WTC11 (cell line): ENCODE measurements around the gene KLHL30. TPM values are rescaled to one million over a fixed set of nuclear protein-coding genes. Genes with fewer than 3 reads are reported as not detected.
A peak's percentile ranks its signal among the peaks of the same experiment; 100 is the strongest.

Experiments
- ATAC-seq: fragments of 200-7000 bp; cut with Tn5 transposase; 2 replicates; pipeline ENCODE4 v1.10.0; 2021; ENCODE audit warnings: mild to moderate bottlenecking, moderate library complexity
- CTCF ChIA-PET: fragments of 300-600 bp; sonication (Branson Sonifier 250); formaldehyde crosslinking; loops from one replicate; lab custom pipeline; 2021; ENCODE audit warnings: antibody characterized with exemption; lab: Charles Lee
- POLR2A ChIA-PET: fragments of 350-600 bp; sonication (Branson Sonifier 250); formaldehyde crosslinking; loops from one replicate; lab custom pipeline; 2021; ENCODE audit warnings: antibody characterized with exemption; lab: Charles Lee
- DNase-seq: peaks from one replicate; pipeline ENCODE4 v3.0.0; 2021; ENCODE audit warnings: low spot score
- H3K27ac Mint-ChIP-seq: 2 replicates; pipeline ENCODE4 v1.8.0; 2021; ENCODE audit warnings: mixed read lengths
- H3K27me3 Mint-ChIP-seq: 2 replicates; pipeline ENCODE4 v1.8.0; 2021; ENCODE audit warnings: low read depth, mild to moderate bottlenecking, moderate library complexity, mixed read lengths
- H3K36me3 Mint-ChIP-seq: 2 replicates; pipeline ENCODE4 v1.8.0; 2021; ENCODE audit warnings: mixed read lengths
- H3K4me1 Mint-ChIP-seq: 2 replicates; pipeline ENCODE4 v1.8.0; 2022; ENCODE audit warnings: mixed read lengths
- H3K4me3 Mint-ChIP-seq: 2 replicates; pipeline ENCODE4 v1.8.0; 2021; ENCODE audit warnings: mild to moderate bottlenecking, moderate library complexity, mixed read lengths
- H3K9me3 Mint-ChIP-seq: 2 replicates; pipeline ENCODE4 v1.8.0; 2021; ENCODE audit warnings: mixed read lengths
- AR ChIP-seq: fragments of 250-450 bp; sonication (Bioruptor Pico); IDR thresholded peaks from 2 replicates; pipeline ENCODE4 v1.9.0; 2021; ENCODE audit warnings: mild to moderate bottlenecking
- CBFB ChIP-seq: sonication (generic); formaldehyde crosslinking; IDR thresholded peaks from 2 replicates; pipeline ENCODE4 v1.8.1; 2022; ENCODE audit warnings: mild to moderate bottlenecking, low read depth, missing genetic modification reagents
- EMX1 ChIP-seq: fragments of 250-450 bp; sonication (Bioruptor Pico); IDR thresholded peaks from 2 replicates; pipeline ENCODE4 v1.8.0; 2021; ENCODE audit warnings: mild to moderate bottlenecking
- ESRRA ChIP-seq: sonication (generic); formaldehyde crosslinking; IDR thresholded peaks from 2 replicates; pipeline ENCODE4 v1.8.1; 2022; ENCODE audit warnings: mild to moderate bottlenecking, missing genetic modification reagents, borderline replicate concordance
- FOXP1 ChIP-seq: sonication (generic); formaldehyde crosslinking; IDR thresholded peaks from 2 replicates; pipeline ENCODE4 v1.8.0; 2022; ENCODE audit warnings: missing genetic modification reagents, mild to moderate bottlenecking, moderate library complexity, borderline replicate concordance
- NFATC4 ChIP-seq: fragments of 250-450 bp; sonication (Bioruptor Pico); IDR thresholded peaks from 2 replicates; pipeline ENCODE4 v1.9.0; 2021; ENCODE audit warnings: mild to moderate bottlenecking
- NFE2L1 ChIP-seq: sonication (generic); formaldehyde crosslinking; IDR thresholded peaks from 2 replicates; pipeline ENCODE4 v1.8.1; 2023; ENCODE audit warnings: missing genetic modification reagents
- NR3C1 ChIP-seq: sonication (generic); formaldehyde crosslinking; conservative IDR thresholded peaks from 2 replicates; pipeline ENCODE4 v1.8.1; 2023; ENCODE audit warnings: low read depth, mild to moderate bottlenecking, missing genetic modification reagents
- SP1 ChIP-seq: sonication (generic); formaldehyde crosslinking; conservative IDR thresholded peaks from 2 replicates; pipeline ENCODE4 v1.8.1; 2022; ENCODE audit warnings: missing genetic modification reagents
- ZNF121 ChIP-seq: sonication (generic); formaldehyde crosslinking; IDR thresholded peaks from 2 replicates; pipeline ENCODE4 v1.8.0; 2023; ENCODE audit warnings: missing genetic modification reagents
- ZNF232 ChIP-seq: sonication (generic); formaldehyde crosslinking; IDR thresholded peaks from 2 replicates; pipeline ENCODE4 v1.8.0; 2022; ENCODE audit warnings: mild to moderate bottlenecking, missing genetic modification reagents
- ZSCAN18 ChIP-seq: fragments of 250-450 bp; sonication (Bioruptor Pico); IDR thresholded peaks from 2 replicates; pipeline ENCODE4 v2.1.2; 2022; ENCODE audit warnings: mild to moderate bottlenecking, moderate library complexity
- total RNA-seq: library from RNA; stranded (reverse); gene quantifications from 3 replicates; pipeline ENCODE4 v1.2.3, GENCODE V29; 2021
- TF ChIP-seq, protein P1 (sequence below): fragments of 250-450 bp; sonication (Bioruptor Pico); IDR thresholded peaks from 2 replicates; pipeline ENCODE4 v1.9.0; 2021; ENCODE audit warnings: moderate library complexity, mild to moderate bottlenecking, inconsistent platforms, borderline replicate concordance
- TF ChIP-seq, protein P2 (sequence below): sonication (generic); formaldehyde crosslinking; IDR thresholded peaks from 2 replicates; pipeline ENCODE4 v1.8.1; 2022; ENCODE audit warnings: missing genetic modification reagents, borderline replicate concordance

KLHL30 gene
- total RNA-seq, 1 experiment from 2014 or later = not detected

GRCh38 chr2:238164906-238165287 lies 26.4 kb downstream of the KLHL30 start (continued):
- no peak for TF ChIP-seq CBFB
- TF ChIP-seq NR3C1 (CRISPR knock-in tag) = no peak
- no peak for TF ChIP-seq AR
- TF ChIP-seq ZNF232 (CRISPR knock-in tag) = no peak
- TF ChIP-seq NFE2L1 (CRISPR knock-in tag) = no peak
- TF ChIP-seq, protein P1, sequence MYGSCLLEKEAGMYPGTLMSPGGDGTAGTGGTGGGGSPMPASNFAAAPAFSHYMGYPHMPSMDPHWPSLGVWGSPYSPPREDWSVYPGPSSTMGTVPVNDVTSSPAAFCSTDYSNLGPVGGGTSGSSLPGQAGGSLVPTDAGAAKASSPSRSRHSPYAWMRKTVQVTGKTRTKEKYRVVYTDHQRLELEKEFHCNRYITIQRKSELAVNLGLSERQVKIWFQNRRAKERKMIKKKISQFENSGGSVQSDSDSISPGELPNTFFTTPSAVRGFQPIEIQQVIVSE (CRISPR knock-in tag) = no peak
- TF ChIP-seq, all 79 proteins: peak for 0

DNA sequence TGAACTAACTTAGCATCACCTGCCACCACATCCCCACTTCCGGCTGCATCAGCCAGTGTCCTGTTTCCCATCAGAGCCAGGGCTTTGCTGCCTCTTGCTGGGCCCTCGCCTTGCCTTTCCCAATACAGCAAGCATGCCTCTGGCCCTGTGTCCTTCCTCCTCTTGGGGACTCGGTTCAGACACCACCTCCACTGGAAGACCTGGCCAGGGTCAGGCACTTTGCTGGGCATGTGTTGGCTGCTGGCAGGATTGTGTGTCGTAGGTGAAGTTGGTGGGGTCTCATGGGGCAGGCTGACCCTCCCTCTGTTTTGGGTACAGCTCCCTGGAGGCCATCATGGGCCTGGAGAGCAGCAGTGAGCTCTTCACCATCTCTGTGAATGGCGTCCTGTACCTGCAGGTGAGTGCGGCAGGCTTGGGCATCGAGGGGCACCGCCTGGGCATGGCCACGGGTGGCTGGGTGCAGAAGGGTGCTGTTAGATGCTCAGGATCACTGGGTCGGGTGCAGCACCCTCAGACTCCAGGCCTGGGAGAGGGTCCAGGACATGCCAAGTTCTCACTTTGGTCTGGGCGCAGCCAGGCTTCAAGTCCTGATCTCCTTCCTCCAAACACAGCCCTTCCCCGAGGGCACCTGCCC lies 26.9 kb downstream of the KLHL30 start:
- ATAC-seq (no peak), DNase-seq (no peak)
- TF ChIP-seq ESRRA (CRISPR knock-in tag) = no peak
- TF ChIP-seq FOXP1 (CRISPR knock-in tag) = 0 out of 2 replicates have a peak, but pooled peaks have one; percentile 23
- POLR2A ChIA-PET = no interaction called here
- CTCF ChIA-PET = interaction anchor here (0.6 to 1.1 kb wide), 3 partner anchors 8 to 38 kb away, joined by 3 to 4 read pairs (median 3); partner anchors contain the start of gene KLHL30
- H3K27ac Mint-ChIP-seq = no peak overlapping the region
- H3K4me1 Mint-ChIP-seq = no peaks in the 10 kb centered on the region
- peaks cover 10% of the 10 kb centered on the region for H3K36me3 Mint-ChIP-seq
- no peaks in the 10 kb centered on the region for H3K9me3 Mint-ChIP-seq
- peak overlapping the region; percentile 55; the same call in 1 of the 2 replicates for H3K4me3 Mint-ChIP-seq
- peaks cover 41% of the 10 kb centered on the region for H3K27me3 Mint-ChIP-seq

- DNase-seq (no peak), ATAC-seq (no peak)
- no peak overlapping the region; the same call in 1 of the 2 replicates for H3K27ac Mint-ChIP-seq
- H3K4me3 Mint-ChIP-seq = no peak overlapping the region
- POLR2A ChIA-PET = no interaction called here
- CTCF ChIA-PET = no interaction called here
- no peaks in the 10 kb centered on the region for H3K4me1 Mint-ChIP-seq
- H3K27me3 Mint-ChIP-seq = peaks cover 34% of the 10 kb centered on the region
- H3K9me3 Mint-ChIP-seq = no peaks in the 10 kb centered on the region
- peaks cover 17% of the 10 kb centered on the region for H3K36me3 Mint-ChIP-seq
- TF ChIP-seq, protein P2, sequence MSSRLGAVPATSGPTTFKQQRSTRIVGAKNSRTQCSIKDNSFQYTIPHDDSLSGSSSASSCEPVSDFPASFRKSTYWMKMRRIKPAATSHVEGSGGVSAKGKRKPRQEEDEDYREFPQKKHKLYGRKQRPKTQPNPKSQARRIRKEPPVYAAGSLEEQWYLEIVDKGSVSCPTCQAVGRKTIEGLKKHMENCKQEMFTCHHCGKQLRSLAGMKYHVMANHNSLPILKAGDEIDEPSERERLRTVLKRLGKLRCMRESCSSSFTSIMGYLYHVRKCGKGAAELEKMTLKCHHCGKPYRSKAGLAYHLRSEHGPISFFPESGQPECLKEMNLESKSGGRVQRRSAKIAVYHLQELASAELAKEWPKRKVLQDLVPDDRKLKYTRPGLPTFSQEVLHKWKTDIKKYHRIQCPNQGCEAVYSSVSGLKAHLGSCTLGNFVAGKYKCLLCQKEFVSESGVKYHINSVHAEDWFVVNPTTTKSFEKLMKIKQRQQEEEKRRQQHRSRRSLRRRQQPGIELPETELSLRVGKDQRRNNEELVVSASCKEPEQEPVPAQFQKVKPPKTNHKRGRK (CRISPR knock-in tag) = no peak
- TF ChIP-seq ZNF121 (CRISPR knock-in tag) (no peak), SP1 (CRISPR knock-in tag) (no peak)
- TF ChIP-seq, all 79 proteins: peak for 0
Measured at GRCh38 chr2:238166391-238167343, 28.2 kb downstream of the KLHL30 start.

DNA sequence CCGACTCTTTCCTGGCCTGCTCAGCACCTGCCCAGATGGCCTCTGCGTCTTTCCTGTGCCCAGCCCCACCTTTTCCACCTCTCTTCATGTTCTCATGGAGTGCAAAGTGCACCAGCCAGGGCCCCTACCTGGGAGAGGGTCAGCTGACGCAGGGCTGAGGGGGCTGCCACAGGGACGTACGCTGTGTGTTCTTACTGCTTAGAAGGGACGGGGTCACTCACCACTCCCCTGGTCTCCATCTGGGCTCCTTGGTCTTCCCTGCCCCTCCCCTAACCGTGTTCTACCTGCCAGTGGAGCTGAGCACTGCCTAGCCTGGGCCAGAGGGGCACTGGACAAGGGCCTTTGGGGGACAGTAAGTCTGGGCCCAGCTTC lies 28.9 kb downstream of the KLHL30 start:
- H3K36me3 Mint-ChIP-seq = peaks cover 21% of the 10 kb centered on the region
- peaks cover 30% of the 10 kb centered on the region for H3K27me3 Mint-ChIP-seq
- H3K9me3 Mint-ChIP-seq = no peaks in the 10 kb centered on the region
- no peak for ATAC-seq
- DNase-seq = no peak
- CTCF ChIA-PET = no interaction called here
- no peak overlapping the region for H3K27ac Mint-ChIP-seq
- H3K4me1 Mint-ChIP-seq = no peaks in the 10 kb centered on the region
- POLR2A ChIA-PET = no interaction called here
- no peak overlapping the region for H3K4me3 Mint-ChIP-seq
- TF ChIP-seq NFATC4 (no peak), ZSCAN18 (CRISPR knock-in tag) (no peak), EMX1 (CRISPR knock-in tag) (no peak)
- TF ChIP-seq, protein P2 (CRISPR knock-in tag) = no peak
- TF ChIP-seq, all 79 proteins: peak for 0
